Diencephalon (tissue), 1 donor: ENCODE data around the gene BRSK1. TPM values are rescaled to one million over a fixed set of nuclear protein-coding genes. Genes with fewer than 3 reads are reported as not detected.

Experiments
- small RNA-seq: library from RNA; depleted of rRNA; stranded (forward); fragments of <200 nt; gene quantifications from one replicate; pipeline ENCODE3, GENCODE V24; 2014
- total RNA-seq: library from RNA; depleted of rRNA; stranded (reverse); fragments of >200 nt; gene quantifications from one replicate; pipeline ENCODE4 v1.2.3, GENCODE V29; 2014

Gene BRSK1
- total RNA-seq = 111 TPM

DNA sequence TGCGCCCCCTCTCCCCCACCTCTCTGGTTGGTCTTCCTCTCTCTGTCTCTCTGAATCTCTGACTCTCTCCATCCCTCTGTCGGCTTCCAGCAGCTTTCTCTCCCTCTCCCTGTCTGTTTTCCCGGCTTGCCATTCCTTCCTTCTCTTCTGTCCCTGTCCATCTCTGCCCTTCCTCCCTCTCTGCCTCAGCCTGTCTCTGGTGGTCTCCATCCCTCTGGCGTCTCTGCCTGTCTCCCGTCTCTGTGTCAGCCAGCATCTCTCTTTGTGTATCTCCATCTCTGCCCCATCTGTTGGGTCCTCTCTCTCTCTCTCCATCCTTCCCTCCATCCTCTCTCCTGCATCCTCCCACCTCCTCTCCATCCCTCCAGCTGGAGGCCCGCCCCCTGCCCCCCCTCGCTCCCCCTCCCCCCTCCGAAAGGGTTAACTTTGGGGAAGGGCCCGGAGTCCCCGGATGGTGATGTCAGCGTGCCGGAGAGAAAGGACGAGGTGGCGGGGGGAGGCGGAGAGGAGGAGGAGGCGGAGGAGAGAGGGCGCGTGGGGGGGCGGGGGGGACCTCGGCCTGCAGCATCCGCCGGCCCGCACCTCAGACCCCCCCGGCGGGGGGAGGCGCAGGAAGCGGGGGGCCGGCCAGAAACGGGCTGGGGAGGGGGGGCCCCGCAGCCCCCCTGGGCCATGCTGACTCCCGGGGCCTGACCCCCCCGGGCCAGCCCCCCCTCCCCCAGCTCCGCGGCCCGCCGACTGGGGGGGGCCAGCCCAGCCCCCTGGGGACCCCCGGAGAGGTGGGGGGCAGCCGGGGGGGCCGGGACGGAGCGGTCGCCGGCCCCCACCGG, at the start of gene BRSK1:
TSS of gene BRSK1 (plus strand) at position 450 of the 830 bp plus-strand sequence. CDS start 446 bp downstream, outside the sequence.

DNA sequence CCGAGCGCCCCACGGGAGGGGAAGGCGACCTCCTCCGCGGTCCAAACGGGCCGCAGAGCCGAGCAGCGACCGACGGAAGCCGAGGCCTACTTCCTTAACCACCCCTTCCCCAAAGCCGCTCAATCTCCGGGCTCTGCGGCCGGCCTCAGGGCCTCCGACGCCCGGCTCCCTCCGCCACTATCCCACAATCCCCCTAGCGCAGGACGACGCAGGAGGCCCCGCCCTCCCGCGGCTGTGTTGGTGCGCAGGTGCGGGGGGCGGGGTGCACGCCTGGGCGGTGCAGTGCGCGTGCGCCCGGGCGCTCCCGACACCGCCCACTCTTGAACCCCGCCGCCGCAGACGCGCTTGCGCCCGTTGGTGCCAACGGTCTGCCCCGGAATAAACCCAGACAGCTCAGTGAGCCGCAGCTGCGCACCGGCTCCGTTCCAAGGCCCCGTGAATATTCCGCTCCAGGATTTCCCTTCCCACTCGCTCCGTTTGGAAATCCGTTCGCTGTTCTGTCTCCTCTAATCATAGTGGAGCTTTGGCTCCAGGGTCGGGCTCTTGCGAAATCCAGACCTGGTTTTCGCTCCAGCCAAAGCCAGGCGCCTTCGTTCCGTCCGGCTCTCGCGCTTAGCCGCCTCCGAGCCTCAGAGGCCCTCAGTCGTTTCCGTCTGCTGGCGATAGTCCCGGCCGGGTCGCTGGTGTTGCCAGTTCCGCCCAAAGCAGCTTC, 24.8 kb upstream of the BRSK1 start, which contains the start of gene PPP6R1:
TSS of gene PPP6R1 (minus strand) at position 190 of the 712 bp plus-strand sequence. CDS start 11,914 bp downstream, outside the sequence.

DNA sequence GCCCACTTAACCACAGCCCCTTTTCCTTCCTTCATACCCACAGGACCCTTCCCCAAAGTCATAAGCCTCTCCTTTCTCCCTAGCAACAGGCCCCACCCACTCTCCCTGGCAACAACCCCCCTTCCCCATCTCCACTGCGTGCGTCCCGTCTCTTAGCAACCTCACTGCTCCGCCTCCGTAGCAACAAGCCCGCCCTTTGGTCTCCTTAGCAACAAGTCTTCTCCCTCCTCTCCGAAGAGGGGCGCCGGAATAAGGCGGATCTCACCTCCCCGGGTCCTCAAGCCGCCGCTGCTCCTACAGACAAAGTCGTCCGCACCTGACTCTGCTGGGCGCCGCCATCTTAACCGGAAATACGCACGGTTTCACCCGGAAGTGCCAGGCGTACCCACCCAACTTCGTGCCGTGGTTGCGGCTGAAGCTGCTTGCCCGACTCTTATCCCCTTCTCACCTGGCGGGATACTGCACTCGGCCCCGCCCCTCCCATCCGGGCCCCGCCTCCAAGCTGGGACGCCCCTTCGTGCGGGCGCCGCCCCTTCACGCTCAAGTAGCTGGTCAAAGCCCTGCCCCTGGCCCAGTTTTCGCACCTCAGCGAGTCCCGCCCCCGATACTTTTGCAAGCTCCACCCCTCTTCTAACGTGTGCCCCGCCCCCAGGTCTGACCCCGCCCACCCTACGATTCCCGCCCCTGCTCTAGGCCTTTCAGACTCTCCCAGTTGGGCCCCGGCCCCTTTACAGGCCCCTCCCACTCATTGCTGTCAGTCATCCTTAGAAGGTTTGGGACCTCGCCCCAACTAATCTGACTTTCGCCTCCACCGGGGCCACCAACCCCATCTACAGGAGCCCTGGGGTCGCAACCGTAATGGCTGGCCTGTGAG, 3.8 kb upstream of the BRSK1 start, which contains the start of gene HSPBP1:
TSS of gene HSPBP1 (minus strand) at position 341 of the 874 bp plus-strand sequence. CDS start 502 bp downstream, outside the sequence.

GRCh38 chr19:55325172-55325571, 41.4 kb downstream of the BRSK1 start, which contains the start of gene TMEM150B:
Gene TMEM150B, minus strand, starts transcription at chr19:55325341. Its CDS starts 4,305 bp downstream, at chr19:55321036.

DNA sequence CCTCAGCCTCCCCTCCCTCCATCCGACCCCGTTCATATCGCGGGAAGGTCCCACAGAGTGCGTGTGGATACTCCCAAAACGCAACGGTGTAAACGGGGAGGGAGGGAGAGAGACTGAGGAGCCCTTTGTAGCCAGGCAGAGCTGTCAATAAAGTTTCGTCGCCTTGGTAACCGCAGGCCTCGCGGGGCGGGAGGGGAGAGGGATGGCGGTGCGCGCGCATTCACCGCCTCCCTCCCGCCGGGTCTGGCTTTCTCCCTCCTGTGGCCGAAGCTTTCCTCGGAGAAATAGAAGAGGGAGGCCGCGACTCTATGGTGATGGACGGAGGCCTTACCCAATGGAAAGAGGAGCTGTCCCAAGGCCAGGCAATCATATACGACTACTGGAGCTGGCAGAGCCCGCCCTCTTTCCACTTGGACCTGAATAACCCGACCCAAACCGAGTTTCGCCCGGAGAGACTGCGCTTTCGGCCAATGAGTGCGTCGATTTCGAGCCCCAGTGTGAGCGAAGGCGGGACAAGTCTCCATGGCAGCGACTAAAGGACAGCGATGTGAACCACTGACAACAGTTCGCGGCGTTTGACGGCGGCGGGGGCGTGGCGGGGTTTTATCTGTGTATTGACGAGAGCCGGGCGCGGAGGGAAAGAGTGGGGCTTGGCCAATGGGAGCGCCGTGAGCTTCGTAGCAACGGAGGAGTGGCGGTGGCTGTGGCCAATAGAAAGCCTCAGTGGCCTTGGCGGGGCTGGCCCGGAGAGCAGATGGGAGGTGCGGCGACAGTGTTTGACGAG, 55.5 kb downstream of the BRSK1 start, which contains the start of gene KMT5C:
TSS of gene KMT5C (plus strand) at position 772 of the 784 bp plus-strand sequence. CDS start 2,061 bp downstream, outside the sequence.

DNA sequence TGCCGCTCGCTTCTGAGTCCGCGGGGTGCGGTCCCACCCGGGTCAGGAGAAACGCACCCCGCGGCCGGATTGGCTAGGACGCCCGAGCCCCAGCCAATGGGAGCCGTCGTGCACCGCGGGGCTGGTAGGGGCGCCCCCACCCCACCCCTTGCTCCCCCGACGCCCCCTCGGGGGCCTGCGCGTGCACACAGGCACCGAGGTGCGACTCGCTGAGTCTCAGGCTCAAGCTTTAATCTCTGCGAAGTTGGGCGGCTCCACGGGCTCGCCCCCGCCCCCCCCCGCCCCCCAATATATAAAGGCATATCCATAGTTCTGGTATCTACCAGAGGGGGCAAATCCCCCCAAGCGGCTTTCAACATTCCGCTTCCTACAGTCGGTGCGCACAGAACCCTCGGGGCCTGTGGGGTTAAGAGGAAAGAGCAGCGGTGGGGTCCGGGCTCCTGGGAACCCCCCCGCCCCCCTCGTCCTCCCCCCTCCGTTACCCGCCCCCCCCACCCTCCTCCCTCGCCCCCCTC, 71.0 kb downstream of the BRSK1 start, which contains the start of gene COX6B2:
TSS of gene COX6B2 (minus strand) at position 22 of the 515 bp plus-strand sequence. CDS start 198 bp downstream, outside the sequence.

Small RNA genes within 50 kb of the gene (small RNA-seq; reads per million reads assigned to genes)
- 0.13 reads per million for gene MIR6802
- not detected for gene MIR6803

Other genes with a start within 250 kb of the BRSK1 start
- gene GP6, start 245.7 kb upstream of the BRSK1 start, total RNA-seq = 0.23 TPM
- gene RDH13, start 220.8 kb upstream of the BRSK1 start, total RNA-seq = 30.4 TPM
- 2.1 TPM for gene EPS8L1, start 208.1 kb upstream of the BRSK1 start, total RNA-seq
- 16.1 TPM for gene PPP1R12C, start 166.4 kb upstream of the BRSK1 start, total RNA-seq
- 20.5 TPM for gene TNNT1, start 134.8 kb upstream of the BRSK1 start, total RNA-seq
- gene TNNI3, start 126.3 kb upstream of the BRSK1 start, total RNA-seq = 3.5 TPM
- gene DNAAF3, start 117.4 kb upstream of the BRSK1 start, total RNA-seq = 3.9 TPM
- 67.4 TPM for gene SYT5, start 103.7 kb upstream of the BRSK1 start, total RNA-seq
- gene PTPRH, start 74.5 kb upstream of the BRSK1 start, total RNA-seq = 0.69 TPM
- gene TMEM86B, start 55.2 kb upstream of the BRSK1 start, total RNA-seq = 0.92 TPM
- 23.1 TPM for gene PPP6R1, start 25.0 kb upstream of the BRSK1 start, total RNA-seq
- 29.8 TPM for gene HSPBP1, start 3.9 kb upstream of the BRSK1 start, total RNA-seq
- not detected for gene TMEM150B, start 41.3 kb downstream of the BRSK1 start, total RNA-seq
- gene KMT5C, start 55.9 kb downstream of the BRSK1 start, total RNA-seq = 11.3 TPM
- 0.92 TPM for gene COX6B2, start 70.7 kb downstream of the BRSK1 start, total RNA-seq
- not detected for gene GARIN5B, start 79.3 kb downstream of the BRSK1 start, total RNA-seq
- 0.23 TPM for gene IL11, start 86.5 kb downstream of the BRSK1 start, total RNA-seq
- gene TMEM190, start 92.8 kb downstream of the BRSK1 start, total RNA-seq = not detected
- gene TMEM238, start 100.3 kb downstream of the BRSK1 start, total RNA-seq = not detected
- gene RPL28, start 101.9 kb downstream of the BRSK1 start, total RNA-seq = 129 TPM
- gene UBE2S, start 123.8 kb downstream of the BRSK1 start, total RNA-seq = 43.4 TPM
- 4.6 TPM for gene SHISA7, start 159.3 kb downstream of the BRSK1 start, total RNA-seq
- gene ISOC2, start 177.6 kb downstream of the BRSK1 start, total RNA-seq = 20.5 TPM
- not detected for gene C19orf85, start 180.8 kb downstream of the BRSK1 start, total RNA-seq
- 1.6 TPM for gene ZNF628, start 192.6 kb downstream of the BRSK1 start, total RNA-seq
- gene NAT14, start 201.2 kb downstream of the BRSK1 start, total RNA-seq = 20.3 TPM
- gene SSC5D, start 204.4 kb downstream of the BRSK1 start, total RNA-seq = 0.23 TPM